Esophagus muscularis mucosa (tissue), 4 donors: Measurements from ENCODE around the gene SV2B. TPM values are rescaled to one million over a fixed set of nuclear protein-coding genes. Genes with fewer than 3 reads are reported as not detected.
A peak's percentile ranks its signal among the peaks of the same experiment; 100 is the strongest.

Source experiments
- DNase-seq: peaks from one replicate; pipeline ENCODE4 v3.0.0-alpha.2; 2017; ENCODE audit errors: extremely low spot score
- H3K27ac ChIP-seq, 4 donors: fragments of 200-600 bp; sonication (generic); replicated peaks in 1 of 4; 1 replicate in 3 of 4; 2 replicates in 1 of 4; pipeline ENCODE4 v1.5.1; 2016 to 2019; ENCODE audit warnings: mild to moderate bottlenecking in 1 of 4
- H3K27me3 ChIP-seq, 4 donors: fragments of 200-600 bp; sonication (generic); one replicate each; pipeline versions ENCODE4 v1.5.1 to v1.6.0; 2016 to 2019
- H3K36me3 ChIP-seq, 4 donors: fragments of 200-600 bp; sonication (generic); one replicate each; pipeline ENCODE4 v1.5.1; 2016 to 2019
- H3K4me1 ChIP-seq, 4 donors: fragments of 200-600 bp; sonication (generic); one replicate each; pipeline ENCODE4 v1.5.1; 2016 to 2019
- H3K4me3 ChIP-seq, 4 donors: fragments of 200-600 bp; sonication (generic); 1 replicate in 2 of 4; 2 replicates in 2 of 4; pipeline ENCODE4 v1.5.1; 2016 to 2019; ENCODE audit warnings: mild to moderate bottlenecking in 4 of 4, moderate library complexity in 1 of 4
- H3K9me3 ChIP-seq, 4 donors: fragments of 200-600 bp; sonication (generic); 1 replicate in 3 of 4; 2 replicates in 1 of 4; pipeline ENCODE4 v1.5.1; 2016 to 2019
- CTCF ChIP-seq, 3 experiments: fragments of 200-600 bp in 2 of 3; fragments of 450-650 bp in 1 of 3; sonication (generic) in 2 of 3; IDR thresholded peaks; one replicate each; pipeline ENCODE4 v1.5.1; 2017 to 2019; ENCODE audit warnings: antibody characterized with exemption in 3 of 3, mild to moderate bottlenecking in 2 of 3, moderate library complexity in 1 of 3
- EP300 ChIP-seq: sonication (generic); formaldehyde crosslinking; IDR thresholded peaks from one replicate; pipeline ENCODE4 v1.6.1; 2017; ENCODE audit warnings: antibody characterized with exemption
- POLR2A ChIP-seq: fragments of 450-650 bp; IDR thresholded peaks from one replicate; pipeline ENCODE4 v1.6.1; 2017; ENCODE audit warnings: antibody characterized with exemption, moderate library complexity, mild to moderate bottlenecking, low read depth
- POLR2AphosphoS5 ChIP-seq, 2 donors: sonication (generic); formaldehyde crosslinking; IDR thresholded peaks; one replicate each; pipeline ENCODE4 v1.6.1; 2017; ENCODE audit warnings: antibody characterized with exemption in 2 of 2
- WGBS: methylation state at CpG from one replicate; pipeline ENCODE4 v1.1.5; 2018; 5-methylcytosine and 5-hydroxymethylcytosine counted together
- intact Hi-C: fragments of 100-400 bp; cut with DNase I; formaldehyde crosslinking; loops from one replicate; pipeline ENCODE4 v1.15.1; 2023
- total RNA-seq, 4 donors: library from RNA; depleted of rRNA; stranded (reverse); fragments of >200 nt; gene quantifications; one replicate each; pipeline versions ENCODE4 v1.1.0 to v1.2.1, GENCODE V29; 2016

SV2B gene
- total RNA-seq, 4 donors from 2014 or later = 1.9 to 3.0 (median 2.1) TPM

- DNase-seq = peak; percentile 31
- H3K27ac ChIP-seq = no peak overlapping the region
- H3K4me1 ChIP-seq = peaks cover 0 to 2% (median under 1%) of the 10 kb centered on the region in 4 donors
- peaks cover 0 to 37% (median 0%) of the 10 kb centered on the region in 4 donors for H3K27me3 ChIP-seq
- no peak for TF ChIP-seq POLR2A
- no peak for TF ChIP-seq EP300
- TF ChIP-seq CTCF (IDR thresholded peaks at IDR 0.05) = no peak
- no peak for TF ChIP-seq POLR2AphosphoS5 (IDR thresholded peaks at IDR 0.05)
- no peaks in the 10 kb centered on the region for H3K9me3 ChIP-seq
- H3K4me3 ChIP-seq = no peak overlapping the region
- H3K36me3 ChIP-seq = no peaks in the 10 kb centered on the region
- WGBS = 87% methylated on average over 2 of the region's 2 CpGs
- intact Hi-C loops = no loop called here
These were observed 38.8 kb upstream of the SV2B start for GRCh38 chr15:91061230-91061629.

GRCh38 chr15:91061997-91062396 lies 38.1 kb upstream of the SV2B start:
- Histone ChIP-seq H3K9me3 (no peaks in the 10 kb centered on the region), H3K36me3 (no peaks in the 10 kb centered on the region), H3K4me3 (no peak overlapping the region), H3K27me3 (peaks cover 0 to 34% (median 0%) of the 10 kb centered on the region in 4 donors), H3K4me1 (no peaks in the 10 kb centered on the region), H3K27ac (no peak overlapping the region)
- DNase-seq = peak; percentile 70
- 92% methylated on average over 5 of the region's 5 CpGs for WGBS
- intact Hi-C loops = no loop called here
- TF ChIP-seq POLR2A (no peak), POLR2AphosphoS5 (IDR thresholded peaks at IDR 0.05) (no peak), CTCF (IDR thresholded peaks at IDR 0.05) (no peak), EP300 (no peak)

GRCh38 chr15:91065505-91065904 lies 34.6 kb upstream of the SV2B start:
- H3K36me3 ChIP-seq = no peaks in the 10 kb centered on the region
- H3K27me3 ChIP-seq = peaks cover 0 to 20% (median 0%) of the 10 kb centered on the region in 4 donors
- 72% methylated on average over 2 of the region's 2 CpGs for WGBS
- H3K9me3 ChIP-seq = no peaks in the 10 kb centered on the region
- no peak overlapping the region for H3K27ac ChIP-seq
- TF ChIP-seq CTCF (IDR thresholded peaks at IDR 0.05) = no peak
- H3K4me1 ChIP-seq = no peaks in the 10 kb centered on the region
- DNase-seq = peak; percentile 81
- intact Hi-C loops = no loop called here
- H3K4me3 ChIP-seq = no peak overlapping the region

GRCh38 chr15:91067036-91067435 lies 33.0 kb upstream of the SV2B start:
- peak; percentile 64 for DNase-seq
- Histone ChIP-seq H3K27me3 (peaks cover 0 to 21% (median 0%) of the 10 kb centered on the region in 4 donors), H3K27ac (no peak overlapping the region), H3K36me3 (no peaks in the 10 kb centered on the region), H3K9me3 (no peaks in the 10 kb centered on the region), H3K4me3 (no peak overlapping the region), H3K4me1 (no peaks in the 10 kb centered on the region)
- WGBS = 84% methylated on average over 2 of the region's 2 CpGs
- no peak for TF ChIP-seq POLR2A
- no peak for TF ChIP-seq POLR2AphosphoS5 (IDR thresholded peaks at IDR 0.05)
- TF ChIP-seq EP300 = no peak
- TF ChIP-seq CTCF (IDR thresholded peaks at IDR 0.05) = no peak
- intact Hi-C loops = no loop called here

- Histone ChIP-seq H3K4me1 (no peaks in the 10 kb centered on the region), H3K36me3 (no peaks in the 10 kb centered on the region), H3K27ac (no peak overlapping the region), H3K27me3 (peaks cover 0 to 21% (median 0%) of the 10 kb centered on the region in 4 donors), H3K9me3 (no peaks in the 10 kb centered on the region), H3K4me3 (no peak overlapping the region)
- TF ChIP-seq POLR2AphosphoS5 (IDR thresholded peaks at IDR 0.05) = no peak
- no peak for TF ChIP-seq EP300
- no peak for TF ChIP-seq CTCF (IDR thresholded peaks at IDR 0.05)
- TF ChIP-seq POLR2A = no peak
- WGBS = 90% methylated on average over 2 of the region's 2 CpGs
- peak; percentile 10 for DNase-seq
- intact Hi-C loops = no loop called here
These were observed 31.6 kb upstream of the SV2B start for GRCh38 chr15:91068436-91068835.
